Vagina (tissue), 2 donors: ENCODE data around the gene SLC22A12.
"Not testable (repeated sequence)": the region's sequence is repeated elsewhere in the genome, so short reads cannot be mapped to it uniquely, and the experiment has no call there.

Source experiments
- POLR2A ChIP-seq, 2 donors: fragments of 450-650 bp; IDR thresholded peaks; one replicate each; pipeline ENCODE4 v1.6.1; 2017; ENCODE audit warnings: antibody characterized with exemption in 2 of 2, mild to moderate bottlenecking in 2 of 2, moderate library complexity in 2 of 2
- POLR2AphosphoS5 ChIP-seq, 2 donors: sonication (generic); formaldehyde crosslinking; IDR thresholded peaks; one replicate each; pipeline ENCODE4 v1.9.0; 2017; ENCODE audit warnings: antibody characterized with exemption in 2 of 2, mild to moderate bottlenecking in 2 of 2, low read depth in 1 of 2; ENCODE audit not compliant: insufficient read depth in 1 of 2
- TF ChIP-seq, protein P1 (sequence below), 3 experiments: fragments of 450-650 bp in 2 of 3; fragments of 200-600 bp in 1 of 3; sonication (generic) in 1 of 3; IDR thresholded peaks; one replicate each; pipeline ENCODE4 v1.5.1; 2017 to 2019; ENCODE audit warnings: antibody characterized with exemption in 3 of 3, mild to moderate bottlenecking in 2 of 3, moderate library complexity in 2 of 3

DNA sequence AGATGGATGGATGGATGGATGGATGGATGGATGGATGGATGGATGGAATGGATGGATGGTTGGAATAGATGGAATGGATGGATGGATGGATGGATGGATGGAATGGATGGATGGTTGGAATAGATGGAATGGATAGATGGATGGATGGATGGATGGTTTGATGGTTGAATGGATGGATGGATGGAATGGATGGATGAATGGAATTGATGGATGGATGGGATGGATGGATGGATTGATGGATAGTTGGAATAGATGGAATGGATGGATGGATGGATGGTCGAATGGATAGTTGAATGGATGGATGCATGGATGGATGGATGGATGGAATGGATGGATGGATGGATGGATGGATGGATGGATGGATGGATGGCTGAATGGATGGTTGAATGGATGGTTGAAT, 4.9 kb downstream of the SLC22A12 start:
- TF ChIP-seq, protein P1, sequence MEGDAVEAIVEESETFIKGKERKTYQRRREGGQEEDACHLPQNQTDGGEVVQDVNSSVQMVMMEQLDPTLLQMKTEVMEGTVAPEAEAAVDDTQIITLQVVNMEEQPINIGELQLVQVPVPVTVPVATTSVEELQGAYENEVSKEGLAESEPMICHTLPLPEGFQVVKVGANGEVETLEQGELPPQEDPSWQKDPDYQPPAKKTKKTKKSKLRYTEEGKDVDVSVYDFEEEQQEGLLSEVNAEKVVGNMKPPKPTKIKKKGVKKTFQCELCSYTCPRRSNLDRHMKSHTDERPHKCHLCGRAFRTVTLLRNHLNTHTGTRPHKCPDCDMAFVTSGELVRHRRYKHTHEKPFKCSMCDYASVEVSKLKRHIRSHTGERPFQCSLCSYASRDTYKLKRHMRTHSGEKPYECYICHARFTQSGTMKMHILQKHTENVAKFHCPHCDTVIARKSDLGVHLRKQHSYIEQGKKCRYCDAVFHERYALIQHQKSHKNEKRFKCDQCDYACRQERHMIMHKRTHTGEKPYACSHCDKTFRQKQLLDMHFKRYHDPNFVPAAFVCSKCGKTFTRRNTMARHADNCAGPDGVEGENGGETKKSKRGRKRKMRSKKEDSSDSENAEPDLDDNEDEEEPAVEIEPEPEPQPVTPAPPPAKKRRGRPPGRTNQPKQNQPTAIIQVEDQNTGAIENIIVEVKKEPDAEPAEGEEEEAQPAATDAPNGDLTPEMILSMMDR (IDR thresholded peaks at IDR 0.05): not testable (repeated sequence)
- TF ChIP-seq POLR2A (IDR thresholded peaks at IDR 0.05); POLR2AphosphoS5 (IDR thresholded peaks at IDR 0.05; ENCODE audit: insufficient read depth in 1 of 2, low read depth in 1 of 2): not testable (repeated sequence)
